HCT116 (cell line): Measurements from ENCODE around the gene ISX. TPM values are rescaled to one million over a fixed set of nuclear protein-coding genes. Genes with fewer than 3 reads are reported as not detected.

Experiments used
- ATAC-seq: fragments of 200-7000 bp; cut with Tn5 transposase; 2 replicates; pipeline ENCODE4 v1.9.1; 2020; ENCODE audit warnings: mild to moderate bottlenecking, moderate library complexity
- BruUV-seq: library from RNA; stranded (reverse); fragments of 400-500 nt; replicated peaks from 2 replicates; lab custom pipeline; 2021; lab: Mats Ljungman, UMichigan
- CTCF ChIA-PET: fragments of 300-600 bp; sonication (Branson Sonifier 250); formaldehyde crosslinking; loops from one replicate; lab custom pipeline; 2021; ENCODE audit warnings: antibody characterized with exemption; lab: Charles Lee
- POLR2A ChIA-PET: fragments of 300-600, 350-600 bp; sonication (Branson Sonifier 250); formaldehyde crosslinking; loops from one replicate; lab custom pipeline; 2021; ENCODE audit warnings: antibody characterized with exemption; lab: Charles Lee
- RAD21 ChIA-PET, 2 experiments: fragments of 300-600 bp; sonication (Branson Sonifier 250); formaldehyde crosslinking; loops; one replicate each; lab custom pipeline; 2023; ENCODE audit warnings: low total read pairs in 2 of 2; ENCODE audit not compliant: uncharacterized antibody in 2 of 2, unreplicated experiment in 2 of 2, low non-redundant PET in 1 of 2; lab: Charles Lee
- DNase-seq: peaks from one replicate; pipeline ENCODE4 v3.0.0-alpha.2; 2010; ENCODE audit warnings: low read depth, low spot score
- H2AFZ ChIP-seq: fragments of 200-600 bp; shearing (Covaris generic), sonication (generic); 2 replicates; pipeline ENCODE4 v1.6.1; 2017; ENCODE audit warnings: low read depth, mixed run types, mixed read lengths, antibody characterized with exemption, low read length; ENCODE audit not compliant: poor library complexity, severe bottlenecking
- H3K27ac ChIP-seq: 2 replicates; pipeline ENCODE4 v1.5.1; 2012; ENCODE audit warnings: low read depth, low read length
- H3K27me3 ChIP-seq: fragments of 200-600 bp; sonication (generic); 2 replicates; pipeline ENCODE4 v1.6.1; 2016; ENCODE audit warnings: mixed run types, low read length, mixed read lengths; ENCODE audit not compliant: insufficient read depth
- H3K36me3 ChIP-seq, 2 experiments: fragments of 200-500 bp in 1 of 2; fragments of 200-600 bp in 1 of 2; sonication (Bioruptor generic) in 1 of 2; sonication (generic) in 1 of 2; 2 replicates each; pipeline versions ENCODE4 v1.5.1 to v1.6.1; 2014 to 2016; ENCODE audit warnings: low read length in 2 of 2, inconsistent platforms in 1 of 2, mixed read lengths in 1 of 2, mixed run types in 1 of 2; ENCODE audit not compliant: insufficient read depth in 2 of 2, control insufficient read depth in 1 of 2
- H3K4me1 ChIP-seq, 2 experiments: fragments of 200-600 bp in 1 of 2; sonication (generic) in 1 of 2; 2 replicates each; pipeline versions ENCODE4 v1.5.1 to v1.6.1; 2012 to 2017; ENCODE audit warnings: low read length in 2 of 2, inconsistent platforms in 1 of 2, mild to moderate bottlenecking in 1 of 2, mixed read lengths in 1 of 2, mixed run types in 1 of 2, moderate library complexity in 1 of 2; ENCODE audit not compliant: insufficient read depth in 2 of 2, control insufficient read depth in 1 of 2
- H3K4me2 ChIP-seq: fragments of 200-600 bp; sonication (generic); 2 replicates; pipeline ENCODE4 v1.6.1; 2017; ENCODE audit warnings: mixed run types, low read length, mixed read lengths
- H3K4me3 ChIP-seq, 2 experiments: fragments of 200-600 bp in 1 of 2; sonication (generic) in 1 of 2; replicated peaks in 1 of 2; 2 replicates each; pipeline ENCODE4 v1.5.1; 2011 to 2016; ENCODE audit warnings: low read length in 2 of 2, control low read depth in 1 of 2, low read depth in 1 of 2, mild to moderate bottlenecking in 1 of 2, mixed read lengths in 1 of 2, mixed run types in 1 of 2
- H3K79me2 ChIP-seq: fragments of 200-600 bp; sonication (generic); 2 replicates; pipeline ENCODE4 v1.6.1; 2017; ENCODE audit warnings: mild to moderate bottlenecking, mixed run types, low read length, moderate library complexity, mixed read lengths; ENCODE audit not compliant: insufficient read depth
- H3K9ac ChIP-seq: fragments of 200-600 bp; sonication (generic); 2 replicates; pipeline ENCODE4 v1.6.1; 2016; ENCODE audit warnings: low read length, mixed read lengths
- H3K9me2 ChIP-seq: fragments of 200-600 bp; sonication (generic), shearing (Covaris generic); 2 replicates; pipeline ENCODE4 v1.6.1; 2017; ENCODE audit warnings: mixed run types, mild to moderate bottlenecking, moderate library complexity; ENCODE audit not compliant: insufficient read depth
- H3K9me3 ChIP-seq, 2 experiments: fragments of 200-500 bp in 1 of 2; fragments of 200-600 bp in 1 of 2; sonication (Bioruptor generic) in 1 of 2; sonication (generic) in 1 of 2; 2 replicates each; pipeline ENCODE4 v1.6.1; 2014 to 2017; ENCODE audit warnings: low read length in 2 of 2, mixed read lengths in 2 of 2, inconsistent platforms in 1 of 2, low read depth in 1 of 2, mild to moderate bottlenecking in 1 of 2, mixed run types in 1 of 2, moderate library complexity in 1 of 2; ENCODE audit not compliant: control insufficient read depth in 1 of 2, insufficient read depth in 1 of 2
- H4K20me1 ChIP-seq: fragments of 200-600 bp; sonication (generic), shearing (Covaris generic); 2 replicates; pipeline ENCODE4 v1.6.1; 2017; ENCODE audit warnings: mixed run types, mild to moderate bottlenecking, moderate library complexity; ENCODE audit not compliant: insufficient read depth
- CTCF ChIP-seq, 3 experiments: fragments of 200-600 bp in 1 of 3; sonication (generic) in 1 of 3; IDR thresholded peaks in 2 of 3; conservative IDR thresholded peaks in 1 of 3; 2 replicates each; pipeline ENCODE4 v1.5.1; 2012 to 2017; ENCODE audit warnings: low read depth in 2 of 3, low read length in 2 of 3, antibody characterized with exemption in 1 of 3, borderline replicate concordance in 1 of 3, control low read depth in 1 of 3, mild to moderate bottlenecking in 1 of 3, mixed read lengths in 1 of 3, mixed run types in 1 of 3, moderate library complexity in 1 of 3; ENCODE audit not compliant: insufficient read depth in 1 of 3
- ELF1 ChIP-seq: IDR thresholded peaks from 2 replicates; pipeline ENCODE4 v1.6.1; 2012; ENCODE audit warnings: low read depth, borderline replicate concordance
- FOSL1 ChIP-seq: IDR thresholded peaks from 2 replicates; pipeline ENCODE4 v1.6.1; 2012; ENCODE audit warnings: low read depth
- JUND ChIP-seq: IDR thresholded peaks from 2 replicates; pipeline ENCODE4 v1.6.1; 2012
- TCF7L2 ChIP-seq: IDR thresholded peaks from 2 replicates; pipeline ENCODE4 v1.7.0; 2011; ENCODE audit warnings: borderline replicate concordance, inconsistent platforms; ENCODE audit not compliant: insufficient read depth, insufficient read length; ENCODE audit errors: extremely low read depth
- intact Hi-C: fragments of 100-400 bp; cut with micrococcal nuclease; formaldehyde crosslinking; loops from 2 replicates; pipeline ENCODE4 v1.10.0; 2022
- total RNA-seq: library from RNA; stranded (reverse); gene quantifications from one replicate; pipeline ENCODE4 v1.2.1, GENCODE V29; 2021; ENCODE audit not compliant: unreplicated experiment

The ISX gene
- total RNA-seq, 1 experiment from 2014 or later = not detected

DNA sequence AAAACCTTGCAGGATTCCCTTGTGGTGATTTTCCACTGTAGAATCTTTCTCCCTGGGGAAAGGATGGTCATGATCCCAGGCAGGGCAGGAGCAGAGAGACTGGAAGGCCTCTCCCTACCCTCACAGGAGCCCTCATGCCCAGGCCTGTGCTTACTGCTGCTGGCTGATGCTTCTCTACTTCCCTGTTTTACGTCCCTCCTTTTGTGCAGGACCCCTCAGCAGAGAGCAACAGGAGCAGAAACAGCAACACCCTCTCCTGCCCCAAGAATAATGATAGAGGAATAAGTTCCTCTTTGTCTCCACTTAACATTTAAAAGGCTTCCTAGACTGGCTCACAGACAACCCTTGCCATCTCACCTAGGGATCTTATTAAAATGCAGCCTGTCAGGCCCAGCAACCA lies 3.6 kb downstream of the ISX start:
- Histone ChIP-seq H3K4me1 (peaks cover 9 to 40% of the 10 kb centered on the region in 2 experiments), H3K4me3 (no peak overlapping the region), H3K4me2 (no peak overlapping the region), H3K27me3 (no peaks in the 10 kb centered on the region), H3K9ac (no peak overlapping the region), H3K27ac (no peak overlapping the region), H3K9me3 (no peaks in the 10 kb centered on the region), H4K20me1 (no peaks in the 10 kb centered on the region), H2AFZ (no peak overlapping the region), H3K36me3 (no peaks in the 10 kb centered on the region), H3K79me2 (no peaks in the 10 kb centered on the region), H3K9me2 (no peaks in the 10 kb centered on the region)
- no peak for DNase-seq
- ChIA-PET RAD21 (no interaction called here), POLR2A (no interaction called here), CTCF (no interaction called here)
- intact Hi-C loops = no loop called here
- TF ChIP-seq TCF7L2 (no peak), CTCF (IDR thresholded peaks at IDR 0.05 in 2 of 3, conservative IDR thresholded peaks at IDR 0.05 in 1 of 3; ENCODE audit: borderline replicate concordance in 1 of 3, insufficient read depth in 1 of 3, low read depth in 2 of 3, low read length in 2 of 3) (no peak), ELF1 (no peak)
- ATAC-seq = no peak
- BruUV-seq = no TSS peak

DNA sequence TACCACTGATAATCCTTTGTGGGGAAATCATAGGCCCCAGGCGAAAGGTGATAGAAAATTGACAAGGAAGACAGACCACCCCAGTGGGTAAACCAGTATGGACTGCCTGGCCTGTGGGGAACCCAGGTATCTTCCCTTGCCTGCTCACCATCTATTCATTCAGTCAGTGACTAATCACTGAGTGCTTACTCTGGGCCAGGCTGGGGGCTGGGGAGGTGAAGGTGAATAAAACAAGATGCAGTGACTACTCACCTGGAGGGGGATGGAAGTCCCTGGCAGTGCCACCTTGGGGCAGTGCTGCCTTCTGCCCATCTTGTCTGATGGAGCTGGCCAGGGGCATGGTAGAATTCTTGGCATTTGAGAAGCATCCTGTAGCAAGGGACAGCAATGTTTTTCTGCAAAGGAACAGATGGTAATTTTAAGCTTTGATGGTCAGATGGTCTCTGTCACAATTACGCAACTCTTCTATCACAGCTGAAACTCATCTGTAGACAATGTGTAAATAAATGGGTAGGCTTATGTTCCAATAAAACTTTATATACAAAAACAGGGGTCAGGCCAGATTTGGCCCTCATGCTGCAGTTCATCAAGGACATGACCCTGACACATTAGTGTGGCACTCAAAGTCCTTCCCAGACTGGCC lies 4.6 kb downstream of the ISX start:
- no peaks in the 10 kb centered on the region for H3K9me3 ChIP-seq
- intact Hi-C loops = no loop called here
- CTCF ChIA-PET = no interaction called here
- TF ChIP-seq JUND = no peak
- TF ChIP-seq FOSL1 = 0 out of 2 replicates have a peak, but pooled peaks have one; percentile 10
- TF ChIP-seq, all 23 proteins: peak for 1
- ATAC-seq = no peak
- peaks cover 4 to 33% of the 10 kb centered on the region in 2 experiments; a peak in 2 of 4 replicates for H3K4me1 ChIP-seq
- H3K27me3 ChIP-seq = no peaks in the 10 kb centered on the region
- H3K9me2 ChIP-seq = no peaks in the 10 kb centered on the region
- no peaks in the 10 kb centered on the region for H3K79me2 ChIP-seq
- H3K4me2 ChIP-seq = peak overlapping the region; percentile 17
- no peak for DNase-seq
- RAD21 ChIA-PET = no interaction called here
- POLR2A ChIA-PET = interaction anchor here (0.6 kb wide), 1 partner anchor 29 kb away, joined by 6 read pairs; no protein-coding TSS in a partner anchor
- H3K9ac ChIP-seq = no peak overlapping the region
- no peak overlapping the region for H3K27ac ChIP-seq
- no TSS peak for BruUV-seq
- H3K4me3 ChIP-seq = no peak overlapping the region
- H4K20me1 ChIP-seq = no peaks in the 10 kb centered on the region
- no peak overlapping the region for H2AFZ ChIP-seq
- H3K36me3 ChIP-seq = no peaks in the 10 kb centered on the region
